ENCODE data around the gene MCC.
A peak's percentile ranks its signal among the peaks of the same experiment; 100 is the strongest.

Gene MCC

DNA sequence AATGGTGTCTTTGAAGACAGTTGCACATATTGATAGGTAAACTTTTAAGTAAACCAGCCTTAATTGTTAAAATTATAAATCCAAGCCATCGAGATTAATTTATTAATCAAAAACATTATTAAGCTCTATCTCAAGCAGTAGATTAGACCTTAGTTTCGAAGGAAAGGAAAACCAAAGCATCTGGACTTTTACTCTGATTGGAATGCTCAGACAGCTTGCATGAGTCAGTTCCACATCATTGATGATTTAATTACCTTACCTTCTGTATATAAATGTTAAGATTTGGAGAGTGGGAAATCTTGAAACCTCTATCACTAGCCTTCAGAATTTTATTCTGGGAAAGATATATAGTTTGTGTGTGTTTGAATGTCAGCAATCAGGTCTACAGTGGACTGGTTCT, 487.8 kb downstream of the MCC start:
- DNase-seq: no peak

GRCh38 chr5:112998296-112998695, 490.0 kb downstream of the MCC start:
- DNase-seq: no peak

- DNase-seq: no peak
Observed at GRCh38 chr5:112996830-112997374, 491.4 kb downstream of the MCC start.

- peak; percentile 81 for DNase-seq
Observed at GRCh38 chr5:112995764-112996618, 492.3 kb downstream of the MCC start.

DNA sequence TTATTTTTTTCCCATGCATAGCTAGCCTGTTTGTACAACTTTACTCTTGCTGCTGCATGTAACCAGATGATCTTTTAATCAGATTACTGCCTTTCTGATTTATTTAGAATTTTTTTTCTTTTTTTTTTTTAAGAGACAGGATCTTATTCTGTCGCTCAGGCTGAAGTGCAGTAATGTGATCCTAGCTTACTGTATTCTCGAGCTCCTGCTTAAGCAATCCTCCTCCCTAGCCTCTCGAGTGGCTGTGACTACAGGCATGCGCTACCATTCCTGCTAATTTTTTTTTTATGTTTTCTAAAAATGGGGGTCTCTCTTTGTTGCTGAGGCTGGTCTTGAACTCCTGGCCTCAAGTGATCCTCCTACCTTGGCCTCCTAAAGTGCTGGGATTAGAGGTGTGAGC, 502.0 kb downstream of the MCC start:
- no peak for DNase-seq

GRCh38 chr5:112983363-112983762, 504.9 kb downstream of the MCC start:
- no peak for DNase-seq

DNA sequence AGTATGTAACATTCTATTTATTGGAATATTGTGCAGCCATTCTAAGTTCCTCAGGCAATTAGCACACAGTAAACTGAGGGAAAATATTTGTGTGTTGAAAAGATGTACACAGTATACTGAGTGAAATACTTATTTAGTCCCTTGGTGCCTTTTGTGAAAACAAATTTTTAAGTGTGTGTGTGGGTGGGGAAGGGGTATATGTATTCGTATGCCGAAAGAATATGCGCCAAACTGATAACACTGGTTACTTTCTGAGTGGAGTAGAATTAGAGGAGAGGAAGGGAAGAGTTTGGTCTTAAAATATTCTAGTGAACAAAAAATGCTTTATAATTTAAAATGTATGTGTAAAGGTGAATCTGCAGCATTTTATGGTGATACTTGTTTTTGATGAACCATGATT, 508.5 kb downstream of the MCC start:
- no peak for DNase-seq

DNA sequence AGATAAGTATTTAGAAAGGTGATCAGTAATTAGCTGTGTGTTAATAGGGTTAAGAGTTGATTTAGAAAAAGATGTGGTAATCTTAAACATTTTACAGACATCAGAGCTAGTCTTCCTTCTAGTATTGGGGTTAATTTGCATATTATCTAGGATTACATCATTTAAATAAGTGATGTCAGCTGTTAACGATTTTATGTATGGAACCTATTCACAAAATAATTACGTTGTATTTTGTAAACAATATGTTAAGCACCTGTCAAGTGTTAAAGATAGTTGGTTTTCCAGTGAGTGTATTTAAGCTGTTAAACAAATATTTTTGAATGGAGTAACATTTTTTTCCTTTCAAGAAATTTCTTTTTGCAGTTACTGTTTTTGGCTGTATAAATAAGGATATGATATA, 509.4 kb downstream of the MCC start:
- no peak for DNase-seq

GRCh38 chr5:112977440-112977861, 510.8 kb downstream of the MCC start:
- no peak for DNase-seq

GRCh38 chr5:112976432-112977309, 511.6 kb downstream of the MCC start, which contains the start of gene DCP2:
Gene DCP2 (plus strand): TSS chr5:112976798. CDS start chr5:112976934, 136 bp downstream.
- peak; percentile 95 for DNase-seq

GRCh38 chr5:112975721-112976431, 512.4 kb downstream of the MCC start:
- no peak for DNase-seq

DNA sequence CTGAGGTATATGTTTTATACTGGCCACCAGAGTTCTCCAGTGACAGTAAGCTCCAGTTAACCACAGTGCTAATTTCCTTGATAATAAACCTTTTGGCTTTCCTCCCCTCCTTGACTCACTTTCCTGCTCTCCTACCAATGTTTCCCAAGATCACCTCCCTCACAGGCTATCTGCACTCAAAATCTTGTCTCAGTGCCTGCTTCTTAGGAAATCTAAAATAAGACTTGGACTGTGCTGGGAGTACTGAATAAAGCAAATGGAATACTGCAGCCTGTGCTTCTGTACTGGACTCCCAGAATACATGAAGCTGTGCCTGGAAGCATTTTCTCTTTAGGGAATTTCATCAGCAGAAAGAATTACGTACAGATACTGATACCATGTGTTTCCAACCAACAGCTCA, 513.4 kb downstream of the MCC start:
- DNase-seq: no peak

DNA sequence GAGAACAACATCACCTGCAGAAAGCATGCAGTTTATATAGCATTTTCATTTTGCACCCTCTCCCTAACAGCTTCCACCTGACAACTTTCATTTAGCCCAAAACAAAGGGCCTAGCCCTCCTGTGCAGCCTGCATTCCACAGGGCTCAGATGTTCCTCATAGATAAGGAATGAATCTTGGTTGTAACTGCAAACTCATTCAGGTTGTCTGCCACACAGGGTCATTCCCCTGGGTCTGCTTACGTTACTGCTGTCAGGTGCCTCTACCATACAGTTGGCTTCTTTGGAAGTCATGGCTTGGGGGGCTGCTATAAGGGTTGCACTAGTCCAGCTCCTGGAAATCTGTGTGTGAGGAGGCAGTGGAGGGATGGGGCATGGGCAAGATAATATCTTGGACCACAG, 514.3 kb downstream of the MCC start:
- DNase-seq: no peak

DNA sequence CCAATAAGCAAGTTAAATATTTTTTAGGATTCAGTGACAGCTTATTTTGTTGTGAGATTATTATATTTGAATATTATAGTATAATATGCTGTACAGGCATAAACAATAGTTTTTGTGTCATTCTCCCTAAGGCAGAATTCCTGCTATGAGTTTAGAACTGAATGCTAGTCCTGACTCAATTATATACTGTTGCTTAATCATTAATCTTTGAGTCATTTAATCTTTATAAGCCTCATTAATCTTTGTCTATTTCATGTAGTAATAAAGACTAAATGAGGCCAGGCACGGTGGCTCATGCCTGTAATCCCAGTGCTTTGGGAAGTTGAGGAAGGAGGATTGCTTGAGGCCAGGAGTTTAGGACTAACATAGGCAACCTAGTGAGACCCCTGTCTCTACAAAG, 515.2 kb downstream of the MCC start:
- no peak for DNase-seq

Measured in right forelimb (tissue), 1 donor.